ENCODE results near the gene QKI. TPM values are rescaled to one million over a fixed set of nuclear protein-coding genes. Genes with fewer than 3 reads are reported as not detected.

Gene QKI
- total and polyA plus RNA-seq, 2 of the 8 experiments (the other 6 are each of a cell fraction or from before 2014, with no cell fraction given), result 181 to 183 TPM

DNA sequence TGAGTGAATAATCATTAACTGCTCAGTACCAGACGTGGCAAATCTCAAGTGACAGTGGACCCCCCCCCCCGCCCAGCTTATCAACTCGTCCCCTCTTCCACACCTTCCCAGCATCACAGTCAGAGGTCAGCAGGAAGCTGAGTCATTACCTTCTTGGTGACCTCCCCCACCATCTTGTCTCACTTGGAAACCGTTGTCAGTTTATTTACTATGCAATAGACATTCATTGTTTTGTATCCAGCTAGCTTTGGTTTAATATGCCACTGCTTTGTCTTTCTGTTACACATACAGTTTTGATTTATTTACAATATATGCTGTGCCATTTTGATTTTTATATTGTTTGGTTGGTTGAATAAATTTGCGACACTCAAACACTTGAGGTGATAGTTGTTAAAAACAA, 158.1 kb downstream of the QKI start:
- Histone ChIP-seq H2BK5ac (ENCODE audit: low read depth, low read length) (no peak overlapping the region), H3K4me3 (ENCODE audit: extremely low read depth in 1 of 4, insufficient read depth in 2 of 4, low read depth in 3 of 4, low read length in 4 of 4) (no peak overlapping the region), H3K4ac (replicated peaks; ENCODE audit: insufficient read length, low read depth, low read length) (no peak overlapping the region), H2AK5ac (ENCODE audit: low read depth, low read length) (no peak overlapping the region), H3K23ac (ENCODE audit: insufficient read length) (no peak overlapping the region), H2BK120ac (replicated peaks; ENCODE audit: low read depth, low read length) (no peak overlapping the region), H3K27ac (ENCODE audit: low read depth, low read length) (no peak overlapping the region), H2AFZ (ENCODE audit: low read length) (no peak overlapping the region), H3K36me3 (ENCODE audit: control insufficient read depth in 2 of 4, insufficient read depth in 4 of 4, low read length in 3 of 4) (peaks cover 0 to 12% (median 3%) of the 10 kb centered on the region in 4 experiments; a peak in 1 of 8 replicates), H4K8ac (ENCODE audit: extremely low read depth, insufficient read depth, low read length) (no peak overlapping the region), H3K27me3 (replicated peaks in 1 of 4; ENCODE audit: control insufficient read depth in 3 of 4, extremely low read depth in 1 of 4, insufficient read depth in 3 of 4, low read length in 3 of 4) (no peaks in the 10 kb centered on the region), H2BK15ac (ENCODE audit: low read length) (no peak overlapping the region), H2BK20ac (ENCODE audit: low read length) (no peak overlapping the region), H3K9ac (replicated peaks in 1 of 4; ENCODE audit: extremely low read depth in 1 of 4, low read depth in 3 of 4, low read length in 3 of 4) (no peak overlapping the region), H4K5ac (ENCODE audit: insufficient read length, low read depth, low read length) (no peak overlapping the region), H3K4me2 (ENCODE audit: insufficient read depth in 1 of 2, low read depth in 2 of 2, low read length in 2 of 2) (no peak overlapping the region), H3K4me1 (replicated peaks in 1 of 4; ENCODE audit: control insufficient read depth in 3 of 4, insufficient read depth in 4 of 4, low read length in 3 of 4) (peaks cover 0 to 13% (median 3%) of the 10 kb centered on the region in 4 experiments; a peak in 2 of 7 replicates), H3K18ac (ENCODE audit: extremely low read depth, low read length) (no peak overlapping the region), H3K14ac (ENCODE audit: insufficient read length) (no peak overlapping the region), H2BK12ac (ENCODE audit: low read depth, low read length) (no peak overlapping the region), H3K56ac (replicated peaks; ENCODE audit: insufficient read length, low read depth, low read length) (no peak overlapping the region), H3K9me3 (ENCODE audit: insufficient read depth in 2 of 2, low read depth in 1 of 2, low read length in 1 of 2) (no peaks in the 10 kb centered on the region), H3K23me2 (ENCODE audit: low read depth, low read length) (no peaks in the 10 kb centered on the region; the same call in 1 of the 2 replicates), H4K20me1 (replicated peaks in 1 of 2; ENCODE audit: control insufficient read depth in 1 of 2, insufficient read depth in 2 of 2, low read length in 2 of 2) (no peaks in the 10 kb centered on the region), H3K79me1 (ENCODE audit: low read depth, low read length) (no peaks in the 10 kb centered on the region; the same call in 1 of the 2 replicates), H4K91ac (replicated peaks; ENCODE audit: insufficient read length, low read length) (no peak overlapping the region), H3K79me2 (ENCODE audit: control insufficient read depth in 1 of 2, insufficient read depth in 2 of 2, low read length in 2 of 2) (0 out of 4 replicates have a peak, but pooled peaks cover 0 to 2% of the 10 kb centered on the region in 2 experiments)
- ChIA-PET CTCF (ENCODE audit: partially characterized antibody) (no interaction called here), POLR2A (ENCODE audit: partially characterized antibody) (no interaction called here)
- WGBS, 2 experiments (ENCODE audit: extremely low coverage in 1 of 2, insufficient coverage in 1 of 2, insufficient read length in 1 of 2, insufficient replicate concordance in 2 of 2, low coverage in 1 of 2, low lambda C conversion rate in 2 of 2, missing lambda C conversion rate in 1 of 2), result 66% methylated on average over 2 of the region's 5 CpGs; no CpG with 5 or more reads in 1 of the 2 experiments
- peak; percentile 45 for FAIRE-seq
- DNase-seq (ENCODE audit: low read depth in 1 of 2, low spot score in 2 of 2), result no peak
- TF ChIP-seq JUND (IDR thresholded peaks at IDR 0.05; ENCODE audit: low read length), result peak; percentile 68
- no peak for TF ChIP-seq RAD21 (IDR thresholded peaks at IDR 0.05 in 1 of 2, conservative IDR thresholded peaks at IDR 0.05 in 1 of 2; ENCODE audit: low read depth in 2 of 2, low read length in 2 of 2)
- TF ChIP-seq BACH1 (IDR thresholded peaks at IDR 0.05; ENCODE audit: low read length), result peak; percentile 41; the same call in 1 of the 2 replicates
- TF ChIP-seq MAFK (IDR thresholded peaks at IDR 0.05; ENCODE audit: low read depth, low read length), result peak; percentile 53; the same call in 1 of the 2 replicates
- 0 out of 2 replicates have a peak, but pooled peaks have one; percentile 45 for TF ChIP-seq YY1 (IDR thresholded peaks at IDR 0.05; ENCODE audit: low read depth, low read length)
- no peak for TF ChIP-seq FOSL1 (IDR thresholded peaks at IDR 0.05; ENCODE audit: insufficient read depth, low read depth, low read length)
- no peak for TF ChIP-seq E2F6 (IDR thresholded peaks at IDR 0.05)
